SK-N-MC (cell line): ENCODE results near the gene TRIM41.
"Not testable (repeated sequence)": the region's sequence is repeated elsewhere in the genome, so short reads cannot be mapped to it uniquely, and the experiment has no call there.

Experiments
- EZH2 ChIP-seq: fragments of 200-600 bp; sonication (generic); IDR thresholded peaks from one replicate; pipeline ENCODE4 v1.6.1; 2017; ENCODE audit warnings: antibody characterized with exemption
- POLR2AphosphoS5 ChIP-seq: IDR thresholded peaks from 2 replicates; pipeline ENCODE4 v1.6.1; 2012; ENCODE audit warnings: mild to moderate bottlenecking, low read depth, low read length, borderline replicate concordance

GRCh38 chr5:181282415-181282814, 59.3 kb downstream of the TRIM41 start:
- not testable (repeated sequence) for TF ChIP-seq EZH2, POLR2AphosphoS5
